GM23338 (cell line): Measurements from ENCODE around the gene YPEL2. TPM values are rescaled to one million over a fixed set of nuclear protein-coding genes. Genes with fewer than 3 reads are reported as not detected.

Experiments
- ATAC-seq: fragments of 200-7000 bp; cut with Tn5 transposase; 3 replicates; pipeline ENCODE4 v1.9.1; 2020
- DNase-seq: peaks from one replicate; pipeline ENCODE4 v3.0.0-alpha.2; 2015; ENCODE audit warnings: low spot score
- H2AFZ ChIP-seq: fragments of 200-600 bp; sonication (generic); 2 replicates; pipeline ENCODE4 v1.8.0; 2016; ENCODE audit warnings: antibody characterized with exemption, mild to moderate bottlenecking, moderate library complexity
- H3F3A ChIP-seq: fragments of 200-600 bp; sonication (generic); replicated peaks from 2 replicates; pipeline ENCODE4 v1.8.0; 2017; ENCODE audit warnings: antibody characterized with exemption, mixed run types, low read depth
- H3K27ac ChIP-seq: fragments of 200-600 bp; sonication (generic); 2 replicates; pipeline ENCODE4 v1.6.1; 2016; ENCODE audit warnings: low read depth
- H3K27me3 ChIP-seq: fragments of 200-600 bp; sonication (generic); 2 replicates; pipeline ENCODE4 v1.8.0; 2016; ENCODE audit warnings: mild to moderate bottlenecking, mixed run types, moderate library complexity; ENCODE audit not compliant: insufficient read depth
- H3K36me3 ChIP-seq: fragments of 200-600 bp; sonication (generic); 2 replicates; pipeline ENCODE4 v1.8.0; 2016; ENCODE audit warnings: mild to moderate bottlenecking; ENCODE audit not compliant: insufficient read depth
- H3K4me1 ChIP-seq: fragments of 200-600 bp; sonication (generic); 2 replicates; pipeline ENCODE4 v1.8.0; 2016; ENCODE audit warnings: mild to moderate bottlenecking, moderate library complexity; ENCODE audit not compliant: insufficient read depth
- H3K4me2 ChIP-seq: fragments of 200-600 bp; sonication (generic); 2 replicates; pipeline ENCODE4 v1.7.1; 2017; ENCODE audit warnings: mixed run types
- H3K4me3 ChIP-seq: fragments of 200-600 bp; sonication (generic); 2 replicates; pipeline ENCODE4 v1.6.1; 2016; ENCODE audit warnings: mixed run types
- H3K79me2 ChIP-seq: fragments of 200-600 bp; sonication (generic); replicated peaks from 2 replicates; pipeline ENCODE4 v1.8.0; 2017; ENCODE audit warnings: mild to moderate bottlenecking; ENCODE audit not compliant: insufficient read depth
- H3K9me2 ChIP-seq: fragments of 200-600 bp; sonication (generic); 2 replicates; pipeline ENCODE4 v1.8.0; 2017; ENCODE audit not compliant: insufficient read depth
- H4K20me1 ChIP-seq: fragments of 200-600 bp; sonication (generic); replicated peaks from 2 replicates; pipeline ENCODE4 v1.8.0; 2017; ENCODE audit warnings: mild to moderate bottlenecking; ENCODE audit not compliant: insufficient read depth
- H3K27ac Mint-ChIP-seq: 2 replicates; pipeline ENCODE4 v1.8.0; 2020; ENCODE audit warnings: inconsistent platforms, mild to moderate bottlenecking, moderate library complexity, mixed read lengths
- H3K27me3 Mint-ChIP-seq: 3 replicates; pipeline ENCODE4 v1.8.0; 2022; ENCODE audit warnings: low read depth, mild to moderate bottlenecking, moderate library complexity, mixed read lengths, inconsistent platforms; ENCODE audit not compliant: insufficient read depth, poor library complexity
- H3K36me3 Mint-ChIP-seq: 3 replicates; pipeline ENCODE4 v1.8.0; 2021; ENCODE audit warnings: low read depth, mild to moderate bottlenecking, inconsistent platforms, moderate library complexity, mixed read lengths
- H3K4me1 Mint-ChIP-seq: 3 replicates; pipeline ENCODE4 v1.8.0; 2020; ENCODE audit warnings: mild to moderate bottlenecking, inconsistent platforms, mixed read lengths
- H3K4me3 Mint-ChIP-seq: 3 replicates; pipeline ENCODE4 v1.8.0; 2021; ENCODE audit warnings: moderate library complexity, mild to moderate bottlenecking, inconsistent platforms, mixed read lengths
- H3K9me3 Mint-ChIP-seq: 3 replicates; pipeline ENCODE4 v1.8.0; 2020; ENCODE audit warnings: moderate library complexity, mild to moderate bottlenecking, inconsistent platforms, mixed read lengths
- CREB1 ChIP-seq: fragments of 250-450 bp; sonication (Bioruptor Pico); IDR thresholded peaks from 2 replicates; pipeline ENCODE4 v1.5.0; 2020; ENCODE audit warnings: low read depth, mild to moderate bottlenecking, moderate library complexity
- CTCF ChIP-seq, 2 experiments: fragments of 200-600 bp in 1 of 2; sonication (generic) in 1 of 2; conservative IDR thresholded peaks; 2 replicates each; pipeline versions ENCODE4 v1.5.1 to v1.6.1; 2016 to 2017; ENCODE audit warnings: antibody characterized with exemption in 2 of 2, low read depth in 2 of 2, mild to moderate bottlenecking in 2 of 2, moderate library complexity in 1 of 2
- ETS1 ChIP-seq: IDR thresholded peaks from 2 replicates; pipeline ENCODE4 v1.6.1; 2016; ENCODE audit warnings: antibody characterized with exemption
- EZH2 ChIP-seq: fragments of 200-600 bp; sonication (generic); IDR thresholded peaks from one replicate; pipeline ENCODE4 v1.8.0; 2017; ENCODE audit warnings: antibody characterized with exemption, mild to moderate bottlenecking, low read depth; ENCODE audit not compliant: unreplicated experiment
- EZH2phosphoT487 ChIP-seq: fragments of 200-600 bp; sonication (generic); IDR thresholded peaks from one replicate; pipeline ENCODE4 v1.8.1; 2018; ENCODE audit warnings: antibody characterized with exemption; ENCODE audit not compliant: unreplicated experiment
- JUNB ChIP-seq: IDR thresholded peaks from one replicate; pipeline ENCODE4 v1.6.1; 2016; ENCODE audit warnings: antibody characterized with exemption; ENCODE audit not compliant: unreplicated experiment
- NANOG ChIP-seq: IDR thresholded peaks from 2 replicates; pipeline ENCODE4 v1.6.1; 2016; ENCODE audit warnings: antibody characterized with exemption, borderline replicate concordance
- POLR2AphosphoS5 ChIP-seq: IDR thresholded peaks from 2 replicates; pipeline ENCODE4 v1.6.1; 2016; ENCODE audit warnings: antibody characterized with exemption, low read depth
- REST ChIP-seq: IDR thresholded peaks from one replicate; pipeline ENCODE4 v1.6.1; 2018; ENCODE audit warnings: antibody characterized with exemption; ENCODE audit not compliant: unreplicated experiment
- STAT1 ChIP-seq: IDR thresholded peaks from one replicate; pipeline ENCODE4 v1.6.1; 2016; ENCODE audit warnings: antibody characterized with exemption; ENCODE audit not compliant: unreplicated experiment
- ZNF114 ChIP-seq: fragments of 250-450 bp; sonication (Bioruptor Pico); IDR thresholded peaks from 2 replicates; pipeline ENCODE4 v1.5.0; 2020; ENCODE audit warnings: mild to moderate bottlenecking, moderate library complexity
- ZNF331 ChIP-seq: fragments of 250-450 bp; sonication (Bioruptor Pico); IDR thresholded peaks from 2 replicates; pipeline ENCODE4 v1.5.0; 2020; ENCODE audit warnings: low read depth, mild to moderate bottlenecking, moderate library complexity
- ZNF462 ChIP-seq: fragments of 250-450 bp; sonication (Bioruptor Pico); IDR thresholded peaks from 2 replicates; pipeline ENCODE4 v1.5.0; 2020; ENCODE audit warnings: mild to moderate bottlenecking, moderate library complexity
- polyA plus RNA-seq: library from polyadenylated mRNA; unstranded; fragments of >200 nt; fragmentation: Nextera tagmentation; extraction: Ambion mirVana; gene quantifications from 2 replicates; pipeline ENCODE4 v1.2.1, GENCODE V29; 2016
- total RNA-seq: library from RNA; depleted of rRNA; stranded (reverse); fragments of >200 nt; shearing (Covaris generic); gene quantifications from 2 replicates; pipeline ENCODE4 v1.2.3, GENCODE V29; 2014

Gene YPEL2
- total and polyA plus RNA-seq, 2 experiments from 2014 or later, result 4.1 to 5.2 TPM

GRCh38 chr17:59299400-59300092 is 31.9 kb upstream of the YPEL2 start:
- no peak overlapping the region for H3K4me2 ChIP-seq
- H3K36me3 ChIP-seq, result no peaks in the 10 kb centered on the region
- ATAC-seq, result no peak
- H3K9me2 ChIP-seq, result no peaks in the 10 kb centered on the region
- H3K4me1 ChIP-seq, result no peaks in the 10 kb centered on the region
- Mint-ChIP-seq H3K36me3 (no peaks in the 10 kb centered on the region), H3K27me3 (peaks cover 6% of the 10 kb centered on the region), H3K9me3 (no peaks in the 10 kb centered on the region), H3K27ac (no peak overlapping the region), H3K4me1 (no peaks in the 10 kb centered on the region), H3K4me3 (no peak overlapping the region)
- no peak overlapping the region for H3K4me3 ChIP-seq
- DNase-seq, result no peak
- no peak overlapping the region for H3K27ac ChIP-seq
- no peaks in the 10 kb centered on the region for H3K27me3 ChIP-seq
- H3F3A ChIP-seq, result no peaks in the 10 kb centered on the region
- H3K79me2 ChIP-seq, result no peaks in the 10 kb centered on the region
- no peak overlapping the region for H2AFZ ChIP-seq
- H4K20me1 ChIP-seq, result no peaks in the 10 kb centered on the region
- no peak for TF ChIP-seq JUNB
- no peak for TF ChIP-seq STAT1
- TF ChIP-seq NANOG, result no peak
- no peak for TF ChIP-seq ZNF331 (CRISPR knock-in tag)
- no peak for TF ChIP-seq CREB1 (CRISPR knock-in tag)
- TF ChIP-seq EZH2phosphoT487, result no peak
- no peak for TF ChIP-seq ZNF114 (CRISPR knock-in tag)
- no peak for TF ChIP-seq ETS1
- TF ChIP-seq EZH2, result no peak
- TF ChIP-seq POLR2AphosphoS5, result no peak
- no peak for TF ChIP-seq ZNF462
- no peak for TF ChIP-seq REST
- TF ChIP-seq CTCF (conservative IDR thresholded peaks at IDR 0.05; ENCODE audit: low read depth in 2 of 2), result no peak
